ENCODE results near the gene CAMTA1. TPM values are rescaled to one million over a fixed set of nuclear protein-coding genes. Genes with fewer than 3 reads are reported as not detected.

The CAMTA1 gene
- polyA plus RNA-seq, 1 donor (not counting 4 experiments of a cell fraction or from before 2014, with no cell fraction given): 51.4 TPM

GRCh38 chr1:7745783-7746182, 960.5 kb downstream of the CAMTA1 start:
- no peaks in the 10 kb centered on the region for H3K79me2 ChIP-seq (ENCODE audit: control insufficient read depth, insufficient read depth, low read length)
- FAIRE-seq (peak; percentile 95), DNase-seq (ENCODE audit: low read depth, low spot score) (peak; percentile 58)
- no peak for TF ChIP-seq CTCF (optimal IDR thresholded peaks at IDR 0.05 in 1 of 3, IDR thresholded peaks at IDR 0.05 in 1 of 3, conservative IDR thresholded peaks at IDR 0.05 in 1 of 3; ENCODE audit: extremely low read depth in 1 of 3, insufficient read depth in 2 of 3, low read length in 3 of 3)
- no peak for TF ChIP-seq EZH2 (IDR thresholded peaks at IDR 0.05; ENCODE audit: low read length)
- dilution Hi-C loops (cut with MboI; ENCODE audit: extremely low pct_ligation_motif_present, low sequenced_read_pairs): no loop called here
- peak overlapping the region; percentile 44 for H3K27ac ChIP-seq (ENCODE audit: control insufficient read depth, insufficient read depth, low read length)
- peak overlapping the region; percentile 95 for H3K4me2 ChIP-seq (ENCODE audit: control insufficient read depth, extremely low read depth, insufficient read depth, low read depth, low read length)
- H3K4me1 ChIP-seq (ENCODE audit: control insufficient read depth, extremely low read depth, insufficient read depth, low read length): peaks cover 13% of the 10 kb centered on the region
- no peaks in the 10 kb centered on the region for H3K9me1 ChIP-seq (ENCODE audit: control insufficient read depth, extremely low read depth, insufficient read depth, low read length)
- no peaks in the 10 kb centered on the region for H4K20me1 ChIP-seq (ENCODE audit: control insufficient read depth, extremely low read depth, insufficient read depth, low read length)
- H3K36me3 ChIP-seq (ENCODE audit: control insufficient read depth in 2 of 2, extremely low read depth in 1 of 2, insufficient read depth in 2 of 2, low read length in 2 of 2): no peaks in the 10 kb centered on the region
- no peak overlapping the region for H3K9ac ChIP-seq (ENCODE audit: control insufficient read depth, extremely low read depth, insufficient read depth, low read length)
- H3K9me3 ChIP-seq (ENCODE audit: control insufficient read depth, low read depth, low read length): no peaks in the 10 kb centered on the region
- H3K27me3 ChIP-seq (ENCODE audit: control insufficient read depth, extremely low read depth, insufficient read depth, low read length): no peaks in the 10 kb centered on the region
- H3K4me3 ChIP-seq (ENCODE audit: control insufficient read depth in 2 of 3, extremely low read depth in 1 of 3, insufficient read depth in 2 of 3, low read depth in 1 of 3, low read length in 3 of 3): peak overlapping the region in 2 of 3 experiments; percentile 13 to 44
- peak overlapping the region; percentile 97 for H2AFZ ChIP-seq (ENCODE audit: control insufficient read depth, low read length)

- Histone ChIP-seq H2AFZ (ENCODE audit: control insufficient read depth, low read length) (no peak overlapping the region), H3K9me1 (ENCODE audit: control insufficient read depth, extremely low read depth, insufficient read depth, low read length) (no peaks in the 10 kb centered on the region), H3K9ac (ENCODE audit: control insufficient read depth, extremely low read depth, insufficient read depth, low read length) (no peak overlapping the region), H3K4me2 (ENCODE audit: control insufficient read depth, extremely low read depth, insufficient read depth, low read depth, low read length) (no peak overlapping the region), H3K4me3 (ENCODE audit: control insufficient read depth in 2 of 3, extremely low read depth in 1 of 3, insufficient read depth in 2 of 3, low read depth in 1 of 3, low read length in 3 of 3) (no peak overlapping the region), H3K9me3 (ENCODE audit: control insufficient read depth, low read depth, low read length) (no peaks in the 10 kb centered on the region), H3K27me3 (ENCODE audit: control insufficient read depth, extremely low read depth, insufficient read depth, low read length) (no peaks in the 10 kb centered on the region), H4K20me1 (ENCODE audit: control insufficient read depth, extremely low read depth, insufficient read depth, low read length) (no peaks in the 10 kb centered on the region), H3K79me2 (ENCODE audit: control insufficient read depth, insufficient read depth, low read length) (no peaks in the 10 kb centered on the region), H3K27ac (ENCODE audit: control insufficient read depth, insufficient read depth, low read length) (no peak overlapping the region), H3K4me1 (ENCODE audit: control insufficient read depth, extremely low read depth, insufficient read depth, low read length) (peaks cover 15% of the 10 kb centered on the region), H3K36me3 (ENCODE audit: control insufficient read depth in 2 of 2, extremely low read depth in 1 of 2, insufficient read depth in 2 of 2, low read length in 2 of 2) (no peaks in the 10 kb centered on the region)
- dilution Hi-C loops (cut with MboI; ENCODE audit: extremely low pct_ligation_motif_present, low sequenced_read_pairs): no loop called here
- FAIRE-seq (no peak), DNase-seq (ENCODE audit: low read depth, low spot score) (no peak)
- TF ChIP-seq EZH2 (IDR thresholded peaks at IDR 0.05; ENCODE audit: low read length) (no peak), CTCF (optimal IDR thresholded peaks at IDR 0.05 in 1 of 3, IDR thresholded peaks at IDR 0.05 in 1 of 3, conservative IDR thresholded peaks at IDR 0.05 in 1 of 3; ENCODE audit: extremely low read depth in 1 of 3, insufficient read depth in 2 of 3, low read length in 3 of 3) (no peak)
Measured at GRCh38 chr1:7747605-7748004, 962.4 kb downstream of the CAMTA1 start.

All from keratinocyte (primary cell).